ENCODE measurements around the gene HHIPL1.
"Not testable (repeated sequence)": the region's sequence is repeated elsewhere in the genome, so short reads cannot be mapped to it uniquely, and the experiment has no call there.

The HHIPL1 gene

DNA sequence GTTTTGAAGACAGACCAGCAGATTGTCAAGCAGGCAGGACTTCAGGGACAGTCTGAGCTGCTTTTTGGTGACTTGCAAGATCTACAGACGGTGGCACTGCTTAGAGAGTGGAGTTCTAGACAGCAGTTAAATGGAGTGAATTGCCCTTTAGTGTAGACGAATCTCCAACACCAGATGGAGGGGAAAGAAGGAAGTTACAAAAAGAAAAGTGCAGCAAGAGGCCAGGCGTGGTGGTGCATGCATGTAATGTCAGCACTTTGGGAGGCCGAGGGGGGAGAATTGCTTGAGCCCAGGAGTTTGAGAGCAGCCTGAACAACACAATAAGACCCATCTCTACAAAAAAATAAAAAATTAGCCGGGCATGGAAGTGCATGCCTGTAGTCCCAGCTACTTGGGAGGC lies 8.4 kb upstream of the HHIPL1 start:
- DNase-seq = no peak

GRCh38 chr14:99637624-99638023 lies 7.3 kb upstream of the HHIPL1 start:
- DNase-seq = no peak

GRCh38 chr14:99642771-99643170 lies 2.2 kb upstream of the HHIPL1 start:
- not testable (repeated sequence) for DNase-seq

GRCh38 chr14:99643343-99643742 lies 1.6 kb upstream of the HHIPL1 start:
- no peak for DNase-seq

DNA sequence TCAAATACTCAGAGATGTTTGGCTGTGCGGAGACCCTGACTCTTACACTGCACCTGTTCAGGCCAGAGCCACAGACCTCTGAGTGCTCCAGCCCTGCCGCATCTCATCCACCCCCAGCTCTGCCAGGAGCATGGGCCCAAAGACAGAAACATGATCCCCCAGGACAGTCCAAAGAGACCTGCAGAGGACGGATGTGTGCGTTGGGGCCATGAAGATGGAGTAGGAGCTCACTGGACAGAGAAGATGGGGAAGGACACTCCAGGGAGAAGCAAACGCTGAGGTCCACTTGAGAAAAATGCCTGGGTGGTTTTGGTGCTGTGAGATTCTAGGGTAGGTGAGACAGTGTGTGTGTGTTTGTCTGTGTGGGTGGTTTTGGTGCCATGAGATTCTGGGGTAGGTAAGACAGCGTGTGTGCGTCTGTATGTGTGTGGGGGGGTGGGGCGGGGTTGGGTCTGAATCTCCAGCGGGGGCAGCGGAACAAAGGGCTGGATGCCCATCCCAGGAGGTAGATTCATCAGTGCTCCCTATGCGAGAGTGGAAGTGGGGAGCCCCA lies 818 bp upstream of the HHIPL1 start:
- DNase-seq = no peak

DNA sequence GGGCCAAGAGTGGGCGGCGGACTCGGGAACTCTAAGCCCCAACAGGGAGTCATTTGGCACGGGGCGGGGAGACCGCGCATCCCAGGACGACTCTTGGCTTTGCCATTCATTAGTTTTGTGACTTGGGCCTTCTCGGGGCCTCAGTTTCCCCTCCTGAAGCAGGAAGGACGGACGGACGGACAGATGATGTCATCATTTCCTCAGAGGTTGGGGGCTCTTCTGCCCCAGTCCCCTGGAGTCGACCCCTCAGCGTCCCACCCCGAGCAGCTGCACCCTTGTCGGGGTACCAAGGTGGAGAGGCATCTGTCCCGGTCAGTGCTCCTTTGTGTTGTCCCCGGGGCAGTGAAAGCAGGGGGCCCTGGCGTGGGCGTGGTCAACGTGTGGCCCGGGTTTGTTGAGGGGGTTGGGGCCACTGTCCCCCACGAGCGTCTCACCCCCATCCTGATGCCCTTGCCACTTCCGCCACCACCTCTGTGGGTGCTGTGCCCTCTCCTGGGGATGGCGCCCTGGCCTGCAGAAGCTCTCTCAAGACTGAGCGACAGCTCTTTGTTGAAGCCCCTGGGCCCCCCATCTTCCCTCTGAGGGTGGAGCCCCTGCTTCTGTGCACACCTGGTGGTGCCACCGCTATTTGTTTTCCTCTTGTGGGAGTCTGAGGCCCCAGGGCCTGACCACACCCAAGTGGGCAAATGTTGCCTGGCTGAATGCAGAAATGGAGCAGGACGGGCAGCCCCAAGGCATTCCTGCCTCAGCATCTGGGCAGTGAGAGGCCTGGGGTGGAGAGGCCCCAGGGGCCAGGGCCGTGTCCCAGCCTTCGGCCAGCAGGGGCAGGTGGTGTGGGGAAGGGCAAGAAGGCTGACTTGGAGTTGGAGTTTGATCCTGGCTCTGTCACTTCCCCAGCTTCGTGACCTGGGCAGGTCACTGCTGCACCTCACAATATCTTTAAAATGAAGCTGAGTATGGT lies 896 bp downstream of the HHIPL1 start:
- no peak for DNase-seq

- DNase-seq = no peak
Measured at GRCh38 chr14:99647411-99647810, 2.5 kb downstream of the HHIPL1 start.

DNA sequence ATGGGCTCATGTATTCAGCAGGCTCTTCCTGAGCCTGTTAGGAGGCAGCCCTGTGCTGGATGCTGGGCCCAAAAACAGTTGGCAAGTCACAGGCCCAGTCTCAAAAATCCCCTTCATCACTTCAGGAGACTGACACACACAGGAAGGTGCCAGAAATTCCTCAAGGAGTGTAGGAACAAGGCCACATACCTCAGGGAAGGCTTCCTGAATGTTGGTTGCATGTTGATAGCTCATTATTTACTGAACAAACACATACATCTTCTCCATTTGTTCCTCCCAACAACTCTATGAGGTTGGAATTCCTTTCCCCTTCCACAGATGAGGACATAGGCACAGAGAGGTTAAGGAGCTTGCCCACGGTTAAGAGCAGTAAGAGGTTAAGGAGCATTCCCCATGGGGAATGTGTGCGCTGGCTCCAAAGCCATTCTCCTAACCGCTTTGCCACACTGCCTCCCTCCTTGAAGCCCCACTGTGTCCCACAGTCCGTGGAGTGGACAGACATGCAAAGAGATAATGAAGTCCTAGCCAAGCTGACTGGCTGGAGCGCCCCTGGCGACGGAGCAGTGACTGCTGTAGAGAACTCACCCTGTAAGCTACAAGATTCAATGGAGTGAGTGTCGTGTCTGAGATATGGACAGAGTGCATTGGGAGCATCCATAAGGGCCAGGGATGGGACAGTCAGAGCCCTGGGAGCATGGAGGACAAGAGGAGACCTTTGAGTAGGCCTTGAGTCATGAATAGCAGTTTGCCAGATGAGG lies 3.3 kb downstream of the HHIPL1 start:
- DNase-seq = no peak

DNA sequence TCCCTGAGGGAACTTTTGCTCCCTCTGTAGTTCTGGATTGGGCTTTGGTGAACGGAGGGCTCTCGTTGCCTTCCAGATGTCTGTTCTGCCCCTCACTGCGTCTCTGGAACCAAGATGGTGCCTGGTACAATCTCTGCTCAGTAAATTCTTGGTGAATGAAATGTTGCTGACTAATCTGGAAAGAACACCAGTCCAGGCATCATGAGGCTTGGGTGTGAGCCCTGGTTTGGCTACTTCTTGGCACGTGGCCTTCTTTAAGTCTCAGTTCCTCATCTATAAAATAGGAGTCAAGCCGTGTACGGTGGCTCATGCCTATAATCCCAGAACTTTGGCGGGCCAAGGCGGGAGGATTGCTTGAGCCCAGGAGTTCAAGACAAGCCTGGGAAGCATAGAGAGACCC lies 4.3 kb downstream of the HHIPL1 start:
- no peak for DNase-seq

GRCh38 chr14:99649643-99650042 lies 4.7 kb downstream of the HHIPL1 start:
- no peak for DNase-seq

DNA sequence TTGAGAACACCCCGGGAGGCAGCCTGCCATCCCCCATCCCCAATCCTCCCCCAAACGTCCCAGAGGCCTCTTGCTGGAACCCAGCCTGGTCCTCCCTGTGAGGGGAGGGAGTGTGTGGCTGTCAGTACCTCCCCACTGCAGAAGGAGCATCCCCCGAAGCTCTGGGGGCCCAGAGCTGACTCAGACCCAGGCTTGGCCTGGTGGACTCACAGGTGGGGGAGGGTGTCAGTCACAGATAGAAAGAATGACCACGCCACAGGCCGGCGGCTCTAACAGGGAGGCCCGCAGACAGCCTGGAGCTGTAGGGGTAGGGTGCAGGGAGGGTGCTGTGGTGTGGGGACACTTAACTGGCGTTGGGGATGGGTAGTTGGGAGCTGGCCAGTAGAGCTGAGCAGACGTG lies 5.3 kb downstream of the HHIPL1 start:
- DNase-seq = no peak

- DNase-seq = no peak
Measured at GRCh38 chr14:99651953-99652746, 7.2 kb downstream of the HHIPL1 start.

GRCh38 chr14:99654235-99654985 lies 9.5 kb downstream of the HHIPL1 start:
- no peak for DNase-seq

GRCh38 chr14:99655521-99655920 lies 10.6 kb downstream of the HHIPL1 start:
- DNase-seq = no peak

- DNase-seq = no peak
Measured at GRCh38 chr14:99656171-99656570, 11.2 kb downstream of the HHIPL1 start.

GRCh38 chr14:99657645-99658155 lies 12.8 kb downstream of the HHIPL1 start:
- no peak for DNase-seq

DNA sequence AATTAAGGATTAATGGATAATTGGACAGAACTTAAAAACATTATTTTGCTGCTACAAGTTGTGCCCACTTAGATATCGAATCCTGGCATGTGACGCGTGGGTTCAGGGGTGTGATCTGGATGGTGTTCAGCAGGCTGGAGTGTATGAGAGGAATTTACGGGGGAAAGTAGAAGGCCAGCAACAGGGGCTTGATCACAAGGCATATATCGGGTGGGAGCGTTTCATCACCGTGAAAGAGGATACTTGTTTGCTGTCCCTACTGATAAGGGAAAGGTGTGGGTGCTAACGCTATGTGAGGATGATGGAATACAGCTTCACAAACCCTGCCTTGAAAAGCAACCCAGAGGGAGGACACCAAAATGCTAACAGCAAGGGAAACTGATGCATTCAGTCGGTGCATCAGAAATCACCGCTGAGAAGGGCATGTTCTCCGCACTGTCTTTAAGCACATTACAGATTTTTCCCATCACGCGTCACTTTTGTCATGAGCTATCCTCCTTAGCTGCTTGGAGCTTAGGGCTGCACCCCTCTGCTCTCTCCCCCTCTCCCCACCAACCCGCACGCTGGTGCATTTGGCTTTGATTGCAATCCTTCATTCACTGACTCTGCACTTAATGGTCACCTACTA lies 13.4 kb downstream of the HHIPL1 start:
- no peak for DNase-seq

DNA sequence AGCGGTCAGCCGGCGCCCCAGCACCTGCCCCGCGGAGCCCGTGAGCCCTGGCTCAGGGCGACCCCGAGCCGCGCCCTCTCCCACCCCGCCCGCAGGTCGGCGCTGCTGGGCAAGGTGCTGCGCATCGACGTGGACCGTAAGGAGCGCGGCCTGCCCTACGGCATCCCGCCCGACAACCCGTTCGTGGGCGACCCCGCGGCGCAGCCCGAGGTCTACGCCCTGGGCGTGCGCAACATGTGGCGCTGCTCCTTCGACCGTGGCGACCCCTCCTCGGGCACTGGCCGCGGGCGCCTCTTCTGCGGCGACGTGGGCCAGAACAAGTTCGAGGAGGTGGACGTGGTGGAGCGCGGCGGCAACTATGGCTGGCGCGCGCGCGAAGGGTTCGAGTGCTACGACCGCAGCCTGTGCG lies 14.4 kb downstream of the HHIPL1 start:
- no peak for DNase-seq

GRCh38 chr14:99660006-99660566 lies 15.2 kb downstream of the HHIPL1 start:
- DNase-seq = no peak

DNA sequence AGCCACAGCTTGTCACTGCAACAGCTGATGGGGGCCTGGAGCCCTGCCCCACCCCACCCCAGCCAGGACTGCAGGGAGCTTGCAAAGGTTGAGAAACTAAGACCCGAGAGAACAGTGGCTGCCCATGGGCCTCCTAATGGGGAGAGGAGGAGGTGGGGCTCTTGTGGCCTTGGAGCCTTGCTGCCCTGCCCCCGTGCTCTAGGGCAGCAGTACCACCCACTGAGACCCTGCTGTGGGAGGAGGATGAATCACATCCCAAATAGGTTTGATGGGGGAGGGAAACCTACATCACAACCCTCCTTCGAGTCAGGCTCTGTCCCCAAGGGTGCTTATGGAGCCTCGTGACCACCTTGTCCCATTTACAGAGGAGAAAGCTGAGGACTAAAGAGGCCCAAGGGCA lies 15.9 kb downstream of the HHIPL1 start:
- DNase-seq = no peak

DNA sequence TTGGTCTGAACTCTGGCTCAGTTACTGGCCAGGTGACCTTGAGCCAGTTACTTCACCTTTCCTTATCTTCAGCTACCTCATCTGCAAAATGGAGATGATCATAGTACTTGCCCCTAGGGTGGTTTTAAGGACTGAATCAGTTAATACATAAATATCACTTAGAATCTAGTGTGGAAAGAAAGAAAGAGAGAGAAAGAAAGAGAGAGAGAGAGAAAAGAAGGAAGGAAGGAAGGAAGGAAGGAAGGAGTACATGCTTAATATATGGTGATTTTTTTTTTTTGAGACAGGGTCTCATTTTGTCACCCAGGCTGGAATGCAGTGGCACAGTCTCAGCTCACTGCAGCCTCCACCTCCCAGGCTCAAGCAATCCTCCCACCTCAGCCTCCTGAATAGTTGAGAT lies 16.3 kb downstream of the HHIPL1 start:
- DNase-seq = not testable (repeated sequence)

Data from T-helper 9 cell (primary cell).